IMR-90 (cell line): ENCODE measurements around the gene CCDC146. TPM values are rescaled to one million over a fixed set of nuclear protein-coding genes. Genes with fewer than 3 reads are reported as not detected.

Experiments
- ATAC-seq: fragments of 200-7000 bp; cut with Tn5 transposase; 2 replicates; pipeline ENCODE4 v1.9.1; 2020; ENCODE audit warnings: low read depth, mild to moderate bottlenecking, moderate library complexity
- BruUV-seq: library from RNA; stranded (reverse); fragments of 400-500 nt; replicated peaks from 2 replicates; lab custom pipeline; 2021; lab: Mats Ljungman, UMichigan
- CTCF ChIA-PET: fragments of 300-600 bp; formaldehyde crosslinking; extraction: SDS; loops from one replicate; lab custom pipeline; 2021; ENCODE audit warnings: antibody characterized with exemption; lab: Yijun Ruan, JAX
- POLR2A ChIA-PET: fragments of 300-600 bp; sonication (Branson Sonifier 250); formaldehyde crosslinking; loops from one replicate; lab custom pipeline; 2022; ENCODE audit warnings: antibody characterized with exemption; ENCODE audit not compliant: unreplicated experiment; lab: Charles Lee
- DNase-seq: peaks from one replicate; pipeline ENCODE4 v3.0.0; 2013
- H2AFZ ChIP-seq: replicated peaks from 2 replicates; pipeline ENCODE3; 2013; ENCODE audit warnings: low read length, mild to moderate bottlenecking; ENCODE audit not compliant: poor library complexity
- H2AK5ac ChIP-seq: 2 replicates; pipeline ENCODE4 v1.6.1; 2013; ENCODE audit warnings: low read depth, low read length, inconsistent platforms
- H2AK9ac ChIP-seq: replicated peaks from 2 replicates; pipeline ENCODE3; 2013; ENCODE audit warnings: mild to moderate bottlenecking, low read depth, low read length, moderate library complexity; ENCODE audit not compliant: poor library complexity
- H2BK120ac ChIP-seq: 2 replicates; pipeline ENCODE4 v1.6.1; 2013; ENCODE audit warnings: low read depth, low read length, inconsistent platforms
- H2BK15ac ChIP-seq: 3 replicates; pipeline ENCODE4 v1.6.1; 2013; ENCODE audit warnings: low read depth, low read length, inconsistent platforms
- H2BK20ac ChIP-seq: 2 replicates; pipeline ENCODE4 v1.6.1; 2013; ENCODE audit warnings: low read depth, mild to moderate bottlenecking, inconsistent platforms, low read length, moderate library complexity
- H2BK5ac ChIP-seq: 2 replicates; pipeline ENCODE4 v1.6.1; 2013; ENCODE audit warnings: mild to moderate bottlenecking, low read depth, low read length, inconsistent platforms; ENCODE audit not compliant: poor library complexity, severe bottlenecking
- H3K14ac ChIP-seq: replicated peaks from 2 replicates; pipeline ENCODE4 v1.6.1; 2013; ENCODE audit warnings: low read depth, low read length, inconsistent platforms
- H3K18ac ChIP-seq: 2 replicates; pipeline ENCODE4 v1.6.1; 2013; ENCODE audit warnings: low read depth, low read length, control low read depth
- H3K23ac ChIP-seq: 2 replicates; pipeline ENCODE4 v1.6.1; 2013; ENCODE audit warnings: low read depth, low read length, inconsistent platforms
- H3K27ac ChIP-seq: 2 replicates; pipeline ENCODE4 v1.5.1; 2013; ENCODE audit warnings: mild to moderate bottlenecking, control low read depth, low read length; ENCODE audit not compliant: insufficient read depth
- H3K27me3 ChIP-seq: 2 replicates; pipeline ENCODE4 v1.6.1; 2013; ENCODE audit warnings: low read length; ENCODE audit not compliant: control insufficient read depth, insufficient read depth
- H3K36me3 ChIP-seq: 2 replicates; pipeline ENCODE4 v1.6.1; 2013; ENCODE audit warnings: low read length, mixed read lengths; ENCODE audit not compliant: control insufficient read depth, insufficient read depth
- H3K4ac ChIP-seq: 2 replicates; pipeline ENCODE4 v1.6.1; 2013; ENCODE audit warnings: low read depth, low read length, inconsistent platforms
- H3K4me1 ChIP-seq: 2 replicates; pipeline ENCODE4 v1.6.1; 2013; ENCODE audit warnings: low read length, mixed read lengths; ENCODE audit not compliant: control insufficient read depth, insufficient read depth
- H3K4me2 ChIP-seq: 2 replicates; pipeline ENCODE4 v1.6.1; 2013; ENCODE audit warnings: low read depth, mild to moderate bottlenecking, control low read depth, low read length, moderate library complexity
- H3K4me3 ChIP-seq: 2 replicates; pipeline ENCODE4 v1.5.1; 2013; ENCODE audit warnings: low read depth, mild to moderate bottlenecking, control low read depth, low read length, moderate library complexity; ENCODE audit not compliant: insufficient read depth
- H3K56ac ChIP-seq: 2 replicates; pipeline ENCODE4 v1.6.1; 2013; ENCODE audit warnings: low read length, inconsistent platforms; ENCODE audit not compliant: insufficient read depth; ENCODE audit errors: extremely low read depth
- H3K79me1 ChIP-seq, 2 experiments: 2 replicates each; pipeline ENCODE4 v1.6.1; 2013; ENCODE audit warnings: low read length in 2 of 2, inconsistent platforms in 1 of 2, low read depth in 1 of 2
- H3K9ac ChIP-seq: 2 replicates; pipeline ENCODE4 v1.6.1; 2013; ENCODE audit warnings: low read depth, low read length, control low read depth
- H3K9me1 ChIP-seq: 2 replicates; pipeline ENCODE4 v1.6.1; 2013; ENCODE audit warnings: low read length, inconsistent platforms; ENCODE audit not compliant: insufficient read depth
- H3K9me3 ChIP-seq: 2 replicates; pipeline ENCODE4 v1.6.1; 2013; ENCODE audit warnings: low read length; ENCODE audit not compliant: control insufficient read depth, insufficient read depth
- H4K20me1 ChIP-seq: 2 replicates; pipeline ENCODE4 v1.6.1; 2013; ENCODE audit warnings: low read length, inconsistent platforms; ENCODE audit not compliant: insufficient read depth
- H4K5ac ChIP-seq: 2 replicates; pipeline ENCODE4 v1.6.1; 2013; ENCODE audit warnings: mild to moderate bottlenecking, low read depth, low read length, control low read depth
- H4K8ac ChIP-seq, 2 experiments: 2 replicates each; pipeline ENCODE4 v1.6.1; 2013; ENCODE audit warnings: low read depth in 2 of 2, low read length in 2 of 2, control low read depth in 1 of 2, inconsistent platforms in 1 of 2
- H4K91ac ChIP-seq: 2 replicates; pipeline ENCODE4 v1.6.1; 2013; ENCODE audit warnings: low read depth, low read length, inconsistent platforms; ENCODE audit not compliant: insufficient read depth
- FOS ChIP-seq: fragments of 150-350 bp; IDR thresholded peaks from 2 replicates; pipeline ENCODE4 v1.6.1; 2016; ENCODE audit warnings: low read depth, low read length
- MAZ ChIP-seq: IDR thresholded peaks from 2 replicates; pipeline ENCODE4 v1.6.1; 2012; ENCODE audit warnings: low read depth, mild to moderate bottlenecking, low read length, improper control_type of control experiment, moderate library complexity, borderline replicate concordance
- RFX5 ChIP-seq: IDR thresholded peaks from 2 replicates; pipeline ENCODE4 v1.8.0; 2012; ENCODE audit warnings: low read depth, mild to moderate bottlenecking, low read length, moderate library complexity
- WGBS, 2 experiments: methylation state at CpG; one replicate each; pipeline versions ENCODE4 v1.1.5 to v1.1.7; 2013; ENCODE audit warnings: missing lambda C conversion rate in 2 of 2; ENCODE audit not compliant: insufficient read length in 1 of 2; ENCODE audit errors: extremely low coverage in 2 of 2; 5-methylcytosine and 5-hydroxymethylcytosine counted together
- dilution Hi-C: fragments of 300-500 bp; cut with HindIII; formaldehyde crosslinking; loops from one replicate; pipeline ENCODE4 v1.14.3; 2018; ENCODE audit warnings: low sequenced_read_pairs; ENCODE audit not compliant: unreplicated experiment
- in situ Hi-C: fragments of 300-500 bp; cut with MboI; formaldehyde crosslinking; loops from 3 replicates; pipeline ENCODE4 v1.14.3; 2019; ENCODE audit warnings: low sequenced_read_pairs, inconsistent platforms, mixed read lengths
- intact Hi-C: fragments of 100-400 bp; cut with micrococcal nuclease; formaldehyde crosslinking; loops from 2 replicates; pipeline ENCODE4 v1.10.0; 2022
- polyA plus RNA-seq, 3 experiments: library from polyadenylated mRNA; depleted of rRNA; stranded (reverse); fragments of >200 nt; gene quantifications; 2 replicates each; pipeline ENCODE4 v1.2.3, GENCODE V29; 2012; ENCODE audit warnings: low replicate concordance in 1 of 3
- total RNA-seq: library from RNA; depleted of rRNA; stranded (reverse); fragments of >200 nt; gene quantifications from 2 replicates; pipeline ENCODE4 v1.2.3, GENCODE V29; 2012

Gene CCDC146
- total and polyA plus RNA-seq, 2 of the 4 experiments (the other 2 are of a cell fraction), result 0.54 to 1.7 TPM

GRCh38 chr7:77242068-77242467 lies 119.7 kb downstream of the CCDC146 start:
- no peak overlapping the region for H2BK15ac ChIP-seq
- DNase-seq (no peak), ATAC-seq (no peak)
- no peak overlapping the region for H2AFZ ChIP-seq
- 0 out of 4 replicates have a peak overlapping the region, but pooled peaks of 1 of the 2 experiments have one; percentile 18 for H4K8ac ChIP-seq
- CTCF ChIA-PET, result interaction anchor here (0.6 kb wide), 1 partner anchor 24 kb away, joined by 6 read pairs; no protein-coding TSS in a partner anchor
- no peak overlapping the region for H3K4me3 ChIP-seq
- no peaks in the 10 kb centered on the region for H4K20me1 ChIP-seq
- H3K18ac ChIP-seq, result no peak overlapping the region
- H3K9me1 ChIP-seq, result peaks cover 15% of the 10 kb centered on the region
- H2AK5ac ChIP-seq, result no peak overlapping the region; the same call in 1 of the 2 replicates
- H3K14ac ChIP-seq, result peak overlapping the region; percentile 25; the same call in 1 of the 2 replicates
- H2BK5ac ChIP-seq, result no peak overlapping the region
- 0 out of 2 replicates have a peak overlapping the region, but pooled peaks have one; percentile 20 for H3K23ac ChIP-seq
- peak overlapping the region; percentile 7; the same call in 1 of the 2 replicates for H4K5ac ChIP-seq
- TF ChIP-seq RFX5, result no peak
- TF ChIP-seq MAZ, result no peak
- no peak for TF ChIP-seq FOS
- H3K9ac ChIP-seq, result no peak overlapping the region
- POLR2A ChIA-PET, result no interaction called here
- H3K4me1 ChIP-seq, result peaks cover 21% of the 10 kb centered on the region
- H3K9me3 ChIP-seq, result no peaks in the 10 kb centered on the region
- H3K36me3 ChIP-seq, result no peaks in the 10 kb centered on the region
- H3K4ac ChIP-seq, result no peak overlapping the region; the same call in 1 of the 2 replicates
- BruUV-seq, result no TSS peak
- intact Hi-C loops, result no loop called here
- in situ Hi-C loops, result loop anchor here (10.0 kb wide), 1 partner anchor 117 kb away; the partner anchor contains the start of gene CCDC146
- no peaks in the 10 kb centered on the region for H3K27me3 ChIP-seq
- no peak overlapping the region for H2BK120ac ChIP-seq
- H3K79me1 ChIP-seq, result no peaks in the 10 kb centered on the region
- H2AK9ac ChIP-seq, result no peak overlapping the region
- H3K4me2 ChIP-seq, result no peak overlapping the region
- 0 out of 2 replicates have a peak overlapping the region, but pooled peaks have one; percentile 3 for H4K91ac ChIP-seq
- dilution Hi-C loops, result no loop called here
- no peak overlapping the region for H3K27ac ChIP-seq
- no peak overlapping the region for H3K56ac ChIP-seq
- WGBS, 2 experiments, result 89% methylated on average over 1 of the region's 2 CpGs; no CpG with 5 or more reads in 1 of the 2 experiments
- 0 out of 2 replicates have a peak overlapping the region, but pooled peaks have one; percentile 17 for H2BK20ac ChIP-seq
